Neural cell (in vitro differentiated cells): ENCODE results near the gene EYA3. TPM values are rescaled to one million over a fixed set of nuclear protein-coding genes. Genes with fewer than 3 reads are reported as not detected.

ENCODE experiments used
- H2AFZ ChIP-seq: fragments of 200-600, 300-800 bp; sonication (generic), shearing (Covaris generic); 2 replicates; pipeline ENCODE4 v1.6.0; 2014; ENCODE audit warnings: low read depth, mild to moderate bottlenecking, antibody characterized with exemption, low read length, moderate library complexity
- H3F3A ChIP-seq: fragments of 200-600 bp; shearing (Covaris generic); 2 replicates; pipeline ENCODE4 v1.6.1; 2016; ENCODE audit warnings: mild to moderate bottlenecking, moderate library complexity, mixed read lengths, antibody characterized with exemption, low read length; ENCODE audit not compliant: insufficient read depth, poor library complexity, severe bottlenecking
- H3K27ac ChIP-seq: fragments of 200-600, 300-800 bp; sonication (generic), shearing (Covaris generic); 2 replicates; pipeline ENCODE4 v1.5.1; 2014; ENCODE audit warnings: mild to moderate bottlenecking, low read length, moderate library complexity
- H3K27me3 ChIP-seq: fragments of 300-800, 200-600 bp; sonication (generic), shearing (Covaris generic); 2 replicates; pipeline ENCODE4 v1.6.0; 2014; ENCODE audit warnings: mild to moderate bottlenecking, low read depth, low read length, moderate library complexity; ENCODE audit not compliant: insufficient read depth
- H3K36me3 ChIP-seq: fragments of 300-800, 200-600 bp; sonication (generic), shearing (Covaris generic); 2 replicates; pipeline ENCODE4 v1.5.1; 2014; ENCODE audit warnings: mild to moderate bottlenecking, antibody characterized with exemption, low read length, moderate library complexity; ENCODE audit not compliant: insufficient read depth
- H3K4me2 ChIP-seq: fragments of 300-800, 200-600 bp; sonication (generic), shearing (Covaris generic); 2 replicates; pipeline ENCODE4 v1.6.0; 2014; ENCODE audit warnings: mild to moderate bottlenecking, low read length
- H3K4me3 ChIP-seq: fragments of 300-800, 200-600 bp; sonication (generic), shearing (Covaris generic); 2 replicates; pipeline ENCODE4 v1.5.1; 2014; ENCODE audit warnings: mild to moderate bottlenecking, low read length, moderate library complexity
- H3K79me2 ChIP-seq: fragments of 200-600 bp; shearing (Covaris generic); replicated peaks from 2 replicates; pipeline ENCODE4 v1.6.0; 2014; ENCODE audit warnings: mild to moderate bottlenecking, low read length, moderate library complexity; ENCODE audit not compliant: insufficient read depth
- H3K9ac ChIP-seq: fragments of 300-800, 200-600 bp; sonication (generic), shearing (Covaris generic); 2 replicates; pipeline ENCODE4 v1.6.1; 2016; ENCODE audit warnings: mild to moderate bottlenecking, low read length, mixed read lengths
- H3K9me2 ChIP-seq: fragments of 200-600 bp; shearing (Covaris generic); 2 replicates; pipeline ENCODE4 v1.6.1; 2016; ENCODE audit warnings: mild to moderate bottlenecking, low read length, mixed read lengths; ENCODE audit not compliant: insufficient read depth
- H3K9me3 ChIP-seq: fragments of 200-600, 300-800 bp; sonication (generic), shearing (Covaris generic); 2 replicates; pipeline ENCODE4 v1.6.1; 2016; ENCODE audit warnings: mild to moderate bottlenecking, mixed run types, low read length, moderate library complexity, mixed read lengths
- H4K20me1 ChIP-seq: fragments of 200-600 bp; shearing (Covaris generic); 2 replicates; pipeline ENCODE4 v1.6.1; 2016; ENCODE audit warnings: mild to moderate bottlenecking, mixed run types; ENCODE audit not compliant: insufficient read depth
- EP300 ChIP-seq: fragments of 450-650 bp; conservative IDR thresholded peaks from 2 replicates; pipeline ENCODE4 v1.6.1; 2014; ENCODE audit warnings: antibody characterized with exemption, mild to moderate bottlenecking, moderate library complexity; ENCODE audit not compliant: poor library complexity, severe bottlenecking
- EZH2 ChIP-seq: fragments of 200-600, 300-800 bp; shearing (Covaris generic), sonication (generic); IDR thresholded peaks from 2 replicates; pipeline ENCODE4 v1.6.1; 2014; ENCODE audit warnings: antibody characterized with exemption, low read length, borderline replicate concordance, mild to moderate bottlenecking; ENCODE audit not compliant: insufficient read depth, poor library complexity, severe bottlenecking
- MXI1 ChIP-seq: fragments of 450-650 bp; conservative IDR thresholded peaks from 2 replicates; pipeline ENCODE4 v1.6.1; 2014; ENCODE audit warnings: antibody characterized with exemption, mild to moderate bottlenecking; ENCODE audit not compliant: poor library complexity, severe bottlenecking
- POLR2AphosphoS5 ChIP-seq: IDR thresholded peaks from 2 replicates; pipeline ENCODE4 v1.6.1; 2012
- RAD21 ChIP-seq: fragments of 450-650 bp; conservative IDR thresholded peaks from 2 replicates; pipeline ENCODE4 v1.6.1; 2014; ENCODE audit warnings: antibody characterized with exemption, mild to moderate bottlenecking, moderate library complexity
- SMC3 ChIP-seq: fragments of 450-650 bp; conservative IDR thresholded peaks from 2 replicates; pipeline ENCODE4 v1.6.1; 2014; ENCODE audit warnings: antibody characterized with exemption, mild to moderate bottlenecking, moderate library complexity; ENCODE audit not compliant: poor library complexity
- TAF1 ChIP-seq: IDR thresholded peaks from 2 replicates; pipeline ENCODE4 v1.6.1; 2012; ENCODE audit warnings: low read depth
- polyA plus RNA-seq: library from polyadenylated mRNA; depleted of rRNA; stranded (reverse); fragments of >200 nt; gene quantifications from 2 replicates; pipeline ENCODE4 v1.2.3, GENCODE V29; 2014
- TF ChIP-seq, protein P1 (sequence below): IDR thresholded peaks from 2 replicates; pipeline ENCODE4 v1.6.1; 2012; ENCODE audit warnings: borderline replicate concordance
- TF ChIP-seq, protein P2 (sequence below): fragments of 450-650 bp; IDR thresholded peaks from 2 replicates; pipeline ENCODE4 v1.5.1; 2014; ENCODE audit warnings: antibody characterized with exemption, mild to moderate bottlenecking, moderate library complexity; ENCODE audit not compliant: poor library complexity, severe bottlenecking

EYA3 gene
- polyA plus RNA-seq, 1 donor from 2014 or later: 11.2 TPM

DNA sequence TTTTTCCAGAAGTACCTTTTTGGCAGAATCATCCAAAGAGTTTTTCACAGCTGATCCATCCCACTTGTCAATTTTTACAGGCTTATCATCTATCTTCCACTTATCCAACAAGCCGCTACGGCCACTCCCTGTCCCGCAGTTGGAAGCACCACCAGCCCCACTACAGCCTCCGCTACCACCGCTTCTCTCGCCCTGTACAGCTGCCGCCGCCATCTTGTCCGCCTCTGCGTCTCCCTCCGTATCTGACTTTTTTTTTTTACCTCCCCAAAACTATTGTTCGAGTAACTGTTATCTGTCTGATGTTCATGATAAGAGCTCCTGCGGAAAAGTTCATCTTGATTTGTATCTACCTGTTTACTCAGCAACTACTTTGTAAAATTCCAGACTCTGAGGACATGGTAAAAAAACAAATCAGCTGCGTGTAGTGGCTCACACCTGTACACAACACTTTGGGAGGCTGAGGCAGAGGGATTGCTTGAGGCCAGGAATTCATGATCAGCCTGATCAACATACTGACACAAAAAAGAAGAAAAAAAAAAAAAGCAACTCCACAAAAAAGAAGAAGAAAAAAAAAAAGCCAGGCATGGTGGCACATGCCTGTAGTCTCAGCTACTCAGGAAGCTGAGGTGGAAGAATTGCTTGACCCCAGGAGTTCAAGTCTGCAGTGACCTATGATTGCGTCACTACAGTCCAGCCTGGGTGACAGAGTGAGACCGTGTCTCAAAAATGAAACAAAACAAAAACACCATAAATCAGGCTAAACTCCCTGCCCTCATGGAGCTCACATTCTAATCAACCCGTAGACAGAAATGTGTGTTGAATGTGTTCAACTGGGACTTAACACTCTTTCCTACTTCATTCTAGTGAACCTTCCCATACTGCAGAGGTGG lies 8.0 kb upstream of the EYA3 start:
- Histone ChIP-seq H3K9me2 (no peaks in the 10 kb centered on the region), H3K79me2 (no peaks in the 10 kb centered on the region), H3K36me3 (no peaks in the 10 kb centered on the region), H3F3A (no peaks in the 10 kb centered on the region), H3K4me2 (no peak overlapping the region), H3K9me3 (no peaks in the 10 kb centered on the region), H3K27ac (no peak overlapping the region), H3K9ac (no peak overlapping the region), H2AFZ (no peak overlapping the region), H3K4me3 (no peak overlapping the region), H4K20me1 (no peaks in the 10 kb centered on the region), H3K27me3 (no peaks in the 10 kb centered on the region)
- TF ChIP-seq POLR2AphosphoS5: no peak
- TF ChIP-seq RAD21: no peak
- TF ChIP-seq, protein P1, sequence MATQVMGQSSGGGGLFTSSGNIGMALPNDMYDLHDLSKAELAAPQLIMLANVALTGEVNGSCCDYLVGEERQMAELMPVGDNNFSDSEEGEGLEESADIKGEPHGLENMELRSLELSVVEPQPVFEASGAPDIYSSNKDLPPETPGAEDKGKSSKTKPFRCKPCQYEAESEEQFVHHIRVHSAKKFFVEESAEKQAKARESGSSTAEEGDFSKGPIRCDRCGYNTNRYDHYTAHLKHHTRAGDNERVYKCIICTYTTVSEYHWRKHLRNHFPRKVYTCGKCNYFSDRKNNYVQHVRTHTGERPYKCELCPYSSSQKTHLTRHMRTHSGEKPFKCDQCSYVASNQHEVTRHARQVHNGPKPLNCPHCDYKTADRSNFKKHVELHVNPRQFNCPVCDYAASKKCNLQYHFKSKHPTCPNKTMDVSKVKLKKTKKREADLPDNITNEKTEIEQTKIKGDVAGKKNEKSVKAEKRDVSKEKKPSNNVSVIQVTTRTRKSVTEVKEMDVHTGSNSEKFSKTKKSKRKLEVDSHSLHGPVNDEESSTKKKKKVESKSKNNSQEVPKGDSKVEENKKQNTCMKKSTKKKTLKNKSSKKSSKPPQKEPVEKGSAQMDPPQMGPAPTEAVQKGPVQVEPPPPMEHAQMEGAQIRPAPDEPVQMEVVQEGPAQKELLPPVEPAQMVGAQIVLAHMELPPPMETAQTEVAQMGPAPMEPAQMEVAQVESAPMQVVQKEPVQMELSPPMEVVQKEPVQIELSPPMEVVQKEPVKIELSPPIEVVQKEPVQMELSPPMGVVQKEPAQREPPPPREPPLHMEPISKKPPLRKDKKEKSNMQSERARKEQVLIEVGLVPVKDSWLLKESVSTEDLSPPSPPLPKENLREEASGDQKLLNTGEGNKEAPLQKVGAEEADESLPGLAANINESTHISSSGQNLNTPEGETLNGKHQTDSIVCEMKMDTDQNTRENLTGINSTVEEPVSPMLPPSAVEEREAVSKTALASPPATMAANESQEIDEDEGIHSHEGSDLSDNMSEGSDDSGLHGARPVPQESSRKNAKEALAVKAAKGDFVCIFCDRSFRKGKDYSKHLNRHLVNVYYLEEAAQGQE: no peak
- TF ChIP-seq MXI1: no peak
- TF ChIP-seq SMC3: no peak
- TF ChIP-seq EP300: no peak
- no peak for TF ChIP-seq EZH2

DNA sequence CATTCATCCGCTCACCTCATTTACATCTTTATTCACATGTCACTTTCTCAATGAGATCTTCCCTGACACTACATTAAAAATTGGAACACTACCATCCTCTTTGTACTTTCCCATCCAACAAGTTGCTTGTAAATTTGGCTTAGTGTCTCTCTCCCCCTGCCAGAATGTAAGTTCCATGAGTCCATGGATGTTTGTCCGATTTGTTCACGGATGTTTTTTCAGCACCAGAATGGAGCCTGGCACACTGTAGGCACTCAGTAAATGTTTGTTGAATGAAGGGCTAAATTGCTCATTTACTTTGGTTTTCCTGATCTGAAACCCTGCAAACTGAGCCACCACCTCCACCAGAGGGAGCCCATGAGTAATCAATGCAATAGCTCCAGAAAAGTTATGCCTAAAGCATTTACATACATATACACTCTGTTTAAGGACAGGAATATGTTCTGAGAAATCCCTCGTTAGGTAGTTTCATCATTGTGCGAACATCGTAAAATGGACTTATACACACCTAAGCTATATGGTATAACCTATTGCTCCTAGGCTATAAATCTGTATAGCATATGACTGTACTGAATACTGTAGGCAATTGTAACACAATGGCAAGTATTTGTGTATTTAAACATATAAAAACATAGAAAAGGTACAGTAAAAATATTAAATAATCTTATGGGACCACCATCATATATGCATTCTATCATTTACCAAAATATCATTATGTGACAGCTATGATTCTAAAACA lies 2.8 kb upstream of the EYA3 start:
- Histone ChIP-seq H2AFZ (no peak overlapping the region), H3K9me3 (no peaks in the 10 kb centered on the region), H3K27me3 (no peaks in the 10 kb centered on the region), H3K9me2 (no peaks in the 10 kb centered on the region), H3K79me2 (peaks cover 13% of the 10 kb centered on the region), H3K27ac (no peak overlapping the region), H3K4me2 (no peak overlapping the region), H3F3A (peaks cover 5% of the 10 kb centered on the region), H3K4me3 (no peak overlapping the region), H3K36me3 (no peaks in the 10 kb centered on the region), H4K20me1 (no peaks in the 10 kb centered on the region), H3K9ac (no peak overlapping the region)
- TF ChIP-seq, protein P1: no peak
- TF ChIP-seq, protein P2, sequence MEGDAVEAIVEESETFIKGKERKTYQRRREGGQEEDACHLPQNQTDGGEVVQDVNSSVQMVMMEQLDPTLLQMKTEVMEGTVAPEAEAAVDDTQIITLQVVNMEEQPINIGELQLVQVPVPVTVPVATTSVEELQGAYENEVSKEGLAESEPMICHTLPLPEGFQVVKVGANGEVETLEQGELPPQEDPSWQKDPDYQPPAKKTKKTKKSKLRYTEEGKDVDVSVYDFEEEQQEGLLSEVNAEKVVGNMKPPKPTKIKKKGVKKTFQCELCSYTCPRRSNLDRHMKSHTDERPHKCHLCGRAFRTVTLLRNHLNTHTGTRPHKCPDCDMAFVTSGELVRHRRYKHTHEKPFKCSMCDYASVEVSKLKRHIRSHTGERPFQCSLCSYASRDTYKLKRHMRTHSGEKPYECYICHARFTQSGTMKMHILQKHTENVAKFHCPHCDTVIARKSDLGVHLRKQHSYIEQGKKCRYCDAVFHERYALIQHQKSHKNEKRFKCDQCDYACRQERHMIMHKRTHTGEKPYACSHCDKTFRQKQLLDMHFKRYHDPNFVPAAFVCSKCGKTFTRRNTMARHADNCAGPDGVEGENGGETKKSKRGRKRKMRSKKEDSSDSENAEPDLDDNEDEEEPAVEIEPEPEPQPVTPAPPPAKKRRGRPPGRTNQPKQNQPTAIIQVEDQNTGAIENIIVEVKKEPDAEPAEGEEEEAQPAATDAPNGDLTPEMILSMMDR: peak; percentile 66
- TF ChIP-seq TAF1 (no peak), EP300 (no peak), EZH2 (no peak), MXI1 (no peak), POLR2AphosphoS5 (no peak), SMC3 (peak; percentile 69), RAD21 (peak; percentile 51)
